Neural cell (in vitro differentiated cells): ENCODE measurements around the gene ODC1.

Source experiments
- CTCF ChIP-seq: fragments of 450-650 bp; IDR thresholded peaks from 2 replicates; pipeline ENCODE4 v1.5.1; 2014; ENCODE audit warnings: antibody characterized with exemption, mild to moderate bottlenecking, moderate library complexity; ENCODE audit not compliant: poor library complexity, severe bottlenecking
- EZH2 ChIP-seq: fragments of 200-600, 300-800 bp; shearing (Covaris generic), sonication (generic); IDR thresholded peaks from 2 replicates; pipeline ENCODE4 v1.6.1; 2014; ENCODE audit warnings: antibody characterized with exemption, low read length, borderline replicate concordance, mild to moderate bottlenecking; ENCODE audit not compliant: insufficient read depth, poor library complexity, severe bottlenecking
- POLR2AphosphoS5 ChIP-seq: IDR thresholded peaks from 2 replicates; pipeline ENCODE4 v1.6.1; 2012
- RAD21 ChIP-seq: fragments of 450-650 bp; conservative IDR thresholded peaks from 2 replicates; pipeline ENCODE4 v1.6.1; 2014; ENCODE audit warnings: antibody characterized with exemption, mild to moderate bottlenecking, moderate library complexity
- SMC3 ChIP-seq: fragments of 450-650 bp; conservative IDR thresholded peaks from 2 replicates; pipeline ENCODE4 v1.6.1; 2014; ENCODE audit warnings: antibody characterized with exemption, mild to moderate bottlenecking, moderate library complexity; ENCODE audit not compliant: poor library complexity
- TAF1 ChIP-seq: IDR thresholded peaks from 2 replicates; pipeline ENCODE4 v1.6.1; 2012; ENCODE audit warnings: low read depth

- TF ChIP-seq CTCF: no peak
- TF ChIP-seq POLR2AphosphoS5: no peak
- no peak for TF ChIP-seq RAD21
- no peak for TF ChIP-seq EZH2
- TF ChIP-seq SMC3: no peak
- TF ChIP-seq TAF1: no peak
Measured at GRCh38 chr2:10425699-10426098, 22.4 kb downstream of the ODC1 start.
